Gastrocnemius medialis (tissue), 4 donors: ENCODE measurements around the gene MYO1D. TPM values are rescaled to one million over a fixed set of nuclear protein-coding genes. Genes with fewer than 3 reads are reported as not detected.
A peak's percentile ranks its signal among the peaks of the same experiment; 100 is the strongest.

Experiments
- ATAC-seq, 2 donors: fragments of 150-250 bp; one replicate each; pipeline ENCODE4 v1.9.1; 2016
- DNase-seq, 2 donors: peaks; one replicate each; pipeline ENCODE4 v3.0.0-alpha.2; 2019
- H3K27ac ChIP-seq, 4 donors: fragments of 200-600 bp; sonication (generic); 1 replicate in 1 of 4; 2 replicates in 3 of 4; pipeline ENCODE4 v1.5.1; 2016 to 2018; ENCODE audit warnings: mild to moderate bottlenecking in 2 of 4, moderate library complexity in 1 of 4
- H3K27me3 ChIP-seq, 3 donors: fragments of 200-600 bp; sonication (generic) in 2 of 3; 1 replicate in 1 of 3; 2 replicates in 2 of 3; pipeline versions ENCODE4 v1.5.1 to v1.6.0; 2016 to 2019; ENCODE audit warnings: mild to moderate bottlenecking in 1 of 3, moderate library complexity in 1 of 3
- H3K36me3 ChIP-seq, 2 donors: fragments of 200-600 bp; sonication (generic) in 1 of 2; one replicate each; pipeline ENCODE4 v1.5.1; 2017 to 2018
- H3K4me1 ChIP-seq, 2 donors: fragments of 200-600 bp; sonication (generic) in 1 of 2; one replicate each; pipeline ENCODE4 v1.5.1; 2016 to 2017; ENCODE audit warnings: mild to moderate bottlenecking in 2 of 2
- H3K4me3 ChIP-seq, 4 donors: fragments of 200-600 bp; sonication (generic) in 3 of 4; 1 replicate in 1 of 4; 2 replicates in 3 of 4; pipeline ENCODE4 v1.5.1; 2016 to 2019; ENCODE audit warnings: mild to moderate bottlenecking in 2 of 4
- H3K9me3 ChIP-seq, 3 donors: fragments of 200-600 bp; sonication (generic) in 2 of 3; 1 replicate in 1 of 3; 2 replicates in 2 of 3; pipeline ENCODE4 v1.5.1; 2016 to 2019
- CTCF ChIP-seq, 5 experiments: fragments of 450-650 bp in 3 of 5; fragments of 200-600 bp in 2 of 5; sonication (generic) in 2 of 5; IDR thresholded peaks in 4 of 5; conservative IDR thresholded peaks in 1 of 5; 1 replicate in 4 of 5; 2 replicates in 1 of 5; pipeline ENCODE4 v1.5.1; 2016 to 2019; ENCODE audit warnings: antibody characterized with exemption in 5 of 5, mild to moderate bottlenecking in 3 of 5, moderate library complexity in 3 of 5
- POLR2A ChIP-seq, 2 donors: fragments of 450-650 bp; IDR thresholded peaks; one replicate each; pipeline ENCODE4 v1.6.1; 2017; ENCODE audit warnings: antibody characterized with exemption in 2 of 2, mild to moderate bottlenecking in 2 of 2, moderate library complexity in 2 of 2
- in situ Hi-C, 4 donors: fragments of 200-750 bp; cut with MboI; loops; one replicate each; pipeline versions ENCODE4 v1.15.0 to v1.8.0; 2017; ENCODE audit warnings: low sequenced_read_pairs in 4 of 4
- intact Hi-C: fragments of 100-400 bp; cut with DNase I; formaldehyde crosslinking; loops from one replicate; pipeline ENCODE4 v1.15.1; 2023; ENCODE audit warnings: low total_unique reads
- total RNA-seq, 4 donors: library from RNA; depleted of rRNA; stranded (reverse); fragments of >200 nt; gene quantifications; one replicate each; pipeline versions ENCODE4 v1.1.0 to v1.2.3, GENCODE V29; 2016

Gene MYO1D
- total RNA-seq, 4 donors from 2014 or later, result 5.8 to 20.1 (median 7.8) TPM

GRCh38 chr17:32609884-32610650, 266.9 kb downstream of the MYO1D start:
- TF ChIP-seq POLR2A (IDR thresholded peaks at IDR 0.05), result no peak

GRCh38 chr17:32609085-32609484, 267.8 kb downstream of the MYO1D start:
- no peaks in the 10 kb centered on the region for H3K4me1 ChIP-seq
- in situ Hi-C loops, result loop anchor here in 1 of 4 donors (10.0 kb wide), 2 partner anchors 64 to 134 kb away; no protein-coding TSS in a partner anchor
- intact Hi-C loops, result loop anchor here (2.0 kb wide), 1 partner anchor 112 kb away; no protein-coding TSS in a partner anchor
- H3K27ac ChIP-seq, result no peak overlapping the region
- H3K4me3 ChIP-seq, result no peak overlapping the region
- no peaks in the 10 kb centered on the region for H3K9me3 ChIP-seq
- TF ChIP-seq POLR2A (IDR thresholded peaks at IDR 0.05) (no peak), CTCF (IDR thresholded peaks at IDR 0.05 in 4 of 5, conservative IDR thresholded peaks at IDR 0.05 in 1 of 5) (peak in 4 of 5 experiments; percentile 17 to 44 (median 31))
- DNase-seq (peak; percentile 36 to 52), ATAC-seq (peak in 1 of 2 donors; percentile 73)
- no peaks in the 10 kb centered on the region for H3K27me3 ChIP-seq
- no peaks in the 10 kb centered on the region for H3K36me3 ChIP-seq

More at GRCh38 chr17:32609884-32610650, 266.9 kb downstream of the MYO1D start:
- Histone ChIP-seq H3K27ac (no peak overlapping the region), H3K9me3 (no peaks in the 10 kb centered on the region), H3K36me3 (no peaks in the 10 kb centered on the region), H3K4me3 (no peak overlapping the region), H3K27me3 (no peaks in the 10 kb centered on the region), H3K4me1 (no peaks in the 10 kb centered on the region)
- in situ Hi-C loops (loop anchor here in 1 of 4 donors (10.0 kb wide), 2 partner anchors 65 to 135 kb away; no protein-coding TSS in a partner anchor), intact Hi-C loops (loop anchor here (2.0 kb wide), 1 partner anchor 113 kb away; no protein-coding TSS in a partner anchor)
- ATAC-seq (no peak), DNase-seq (no peak)

- H3K27ac ChIP-seq, result no peak overlapping the region
- in situ Hi-C loops (loop anchor here in 1 of 4 donors (10.0 kb wide), 2 partner anchors 63 to 133 kb away; no protein-coding TSS in a partner anchor), intact Hi-C loops (loop anchor here (2.0 kb wide), 1 partner anchor 111 kb away; no protein-coding TSS in a partner anchor)
- no peak overlapping the region for H3K4me3 ChIP-seq
- no peak for TF ChIP-seq POLR2A (IDR thresholded peaks at IDR 0.05)
- no peak for TF ChIP-seq CTCF (IDR thresholded peaks at IDR 0.05 in 4 of 5, conservative IDR thresholded peaks at IDR 0.05 in 1 of 5)
- no peaks in the 10 kb centered on the region for H3K27me3 ChIP-seq
- H3K9me3 ChIP-seq, result no peaks in the 10 kb centered on the region
- no peaks in the 10 kb centered on the region for H3K36me3 ChIP-seq
- DNase-seq (no peak), ATAC-seq (no peak)
- H3K4me1 ChIP-seq, result no peaks in the 10 kb centered on the region
Measured at GRCh38 chr17:32608267-32608666, 268.7 kb downstream of the MYO1D start.

- Histone ChIP-seq H3K27ac (no peak overlapping the region), H3K36me3 (no peaks in the 10 kb centered on the region), H3K4me3 (no peak overlapping the region), H3K9me3 (no peaks in the 10 kb centered on the region), H3K27me3 (no peaks in the 10 kb centered on the region), H3K4me1 (no peaks in the 10 kb centered on the region)
- in situ Hi-C loops (loop anchor here in 1 of 4 donors (10.0 kb wide), 2 partner anchors 60 to 130 kb away; no protein-coding TSS in a partner anchor), intact Hi-C loops (no loop called here)
- ATAC-seq (no peak), DNase-seq (no peak)
- TF ChIP-seq CTCF (IDR thresholded peaks at IDR 0.05 in 4 of 5, conservative IDR thresholded peaks at IDR 0.05 in 1 of 5), result no peak
Measured at GRCh38 chr17:32604966-32605365, 272.0 kb downstream of the MYO1D start.

- Histone ChIP-seq H3K4me1 (no peaks in the 10 kb centered on the region), H3K27me3 (no peaks in the 10 kb centered on the region), H3K27ac (no peak overlapping the region), H3K9me3 (no peaks in the 10 kb centered on the region), H3K4me3 (no peak overlapping the region), H3K36me3 (no peaks in the 10 kb centered on the region)
- in situ Hi-C loops (loop anchor here in 1 of 4 donors (10.0 kb wide), 2 partner anchors 58 to 128 kb away; no protein-coding TSS in a partner anchor), intact Hi-C loops (no loop called here)
- DNase-seq (no peak), ATAC-seq (no peak)
- TF ChIP-seq POLR2A (IDR thresholded peaks at IDR 0.05), result no peak
- no peak for TF ChIP-seq CTCF (IDR thresholded peaks at IDR 0.05 in 4 of 5, conservative IDR thresholded peaks at IDR 0.05 in 1 of 5)
Measured at GRCh38 chr17:32602396-32602795, 274.5 kb downstream of the MYO1D start.
